ENCODE data around the gene ANKRD60.

ANKRD60 gene

GRCh38 chr20:58219342-58219700, 9.1 kb downstream of the ANKRD60 start:
- no peak for DNase-seq

- no peak for DNase-seq
Observed at GRCh38 chr20:58218665-58219341, 9.7 kb downstream of the ANKRD60 start.

- DNase-seq: no peak
Observed at GRCh38 chr20:58216334-58216733, 12.1 kb downstream of the ANKRD60 start.

- DNase-seq: no peak
Observed at GRCh38 chr20:58215116-58215515, 13.3 kb downstream of the ANKRD60 start.

GRCh38 chr20:58214310-58214709, 14.1 kb downstream of the ANKRD60 start:
- no peak for DNase-seq

- DNase-seq: no peak
Observed at GRCh38 chr20:58213716-58214115, 14.7 kb downstream of the ANKRD60 start.

GRCh38 chr20:58213121-58213520, 15.3 kb downstream of the ANKRD60 start:
- no peak for DNase-seq

- no peak for DNase-seq
Observed at GRCh38 chr20:58212636-58213035, 15.8 kb downstream of the ANKRD60 start.

GRCh38 chr20:58210398-58210747, 18.1 kb downstream of the ANKRD60 start:
- DNase-seq: no peak

GRCh38 chr20:58209652-58210397, 18.6 kb downstream of the ANKRD60 start:
- peak; percentile 78 to 91 for DNase-seq

- DNase-seq: no peak
Observed at GRCh38 chr20:58208944-58209343, 19.5 kb downstream of the ANKRD60 start.

GRCh38 chr20:58205850-58206249, 22.6 kb downstream of the ANKRD60 start:
- no peak for DNase-seq

GRCh38 chr20:58202044-58202443, 26.4 kb downstream of the ANKRD60 start:
- DNase-seq: no peak

- DNase-seq: no peak
Observed at GRCh38 chr20:58201616-58202015, 26.8 kb downstream of the ANKRD60 start.

- DNase-seq: no peak
Observed at GRCh38 chr20:58199469-58199868, 29.0 kb downstream of the ANKRD60 start.

- no peak for DNase-seq
Observed at GRCh38 chr20:58198901-58199355, 29.5 kb downstream of the ANKRD60 start.

- no peak for DNase-seq
Observed at GRCh38 chr20:58198384-58198783, 30.1 kb downstream of the ANKRD60 start.

- DNase-seq: no peak
Observed at GRCh38 chr20:58197185-58197469, 31.3 kb downstream of the ANKRD60 start.

- no peak for DNase-seq
Observed at GRCh38 chr20:58196402-58197184, 31.9 kb downstream of the ANKRD60 start.

- no peak for DNase-seq
Observed at GRCh38 chr20:58195047-58195446, 33.4 kb downstream of the ANKRD60 start.

GRCh38 chr20:58194175-58194791, 34.2 kb downstream of the ANKRD60 start:
- DNase-seq: no peak

GRCh38 chr20:58192567-58192966, 35.9 kb downstream of the ANKRD60 start:
- peak in 1 of 2 experiments; percentile 33 for DNase-seq

GRCh38 chr20:58192065-58192464, 36.4 kb downstream of the ANKRD60 start:
- DNase-seq: no peak

- no peak for DNase-seq
Observed at GRCh38 chr20:58188527-58188926, 39.9 kb downstream of the ANKRD60 start.
